HG02610 (cell line): ENCODE results near the gene ARL5A.

Experiments used
- ATAC-seq: cut with Tn5 transposase; IDR thresholded peaks from one replicate; pipeline ENCODE4 v1.9.1; 2021; ENCODE audit warnings: mild to moderate bottlenecking, moderate library complexity; ENCODE audit not compliant: unreplicated experiment

Gene ARL5A

DNA sequence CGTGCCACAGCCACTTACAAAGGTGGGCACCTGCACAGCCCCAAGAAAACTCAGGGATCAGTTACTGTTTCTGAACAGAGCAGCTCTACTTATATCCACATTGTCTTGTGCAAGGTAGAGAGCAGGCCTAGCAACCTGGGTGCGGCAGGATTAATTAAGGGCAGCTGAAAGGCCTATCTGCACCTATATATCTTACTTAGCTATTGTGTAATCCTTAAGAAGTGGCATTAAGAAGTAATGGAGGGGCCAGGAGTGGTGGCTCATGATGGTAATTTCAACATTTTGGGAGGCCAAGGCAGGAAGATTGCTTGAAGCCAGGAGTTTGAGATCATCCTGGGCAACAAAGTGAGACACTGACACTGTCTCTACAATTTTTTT, 12.8 kb upstream of the ARL5A start:
- ATAC-seq = no peak

DNA sequence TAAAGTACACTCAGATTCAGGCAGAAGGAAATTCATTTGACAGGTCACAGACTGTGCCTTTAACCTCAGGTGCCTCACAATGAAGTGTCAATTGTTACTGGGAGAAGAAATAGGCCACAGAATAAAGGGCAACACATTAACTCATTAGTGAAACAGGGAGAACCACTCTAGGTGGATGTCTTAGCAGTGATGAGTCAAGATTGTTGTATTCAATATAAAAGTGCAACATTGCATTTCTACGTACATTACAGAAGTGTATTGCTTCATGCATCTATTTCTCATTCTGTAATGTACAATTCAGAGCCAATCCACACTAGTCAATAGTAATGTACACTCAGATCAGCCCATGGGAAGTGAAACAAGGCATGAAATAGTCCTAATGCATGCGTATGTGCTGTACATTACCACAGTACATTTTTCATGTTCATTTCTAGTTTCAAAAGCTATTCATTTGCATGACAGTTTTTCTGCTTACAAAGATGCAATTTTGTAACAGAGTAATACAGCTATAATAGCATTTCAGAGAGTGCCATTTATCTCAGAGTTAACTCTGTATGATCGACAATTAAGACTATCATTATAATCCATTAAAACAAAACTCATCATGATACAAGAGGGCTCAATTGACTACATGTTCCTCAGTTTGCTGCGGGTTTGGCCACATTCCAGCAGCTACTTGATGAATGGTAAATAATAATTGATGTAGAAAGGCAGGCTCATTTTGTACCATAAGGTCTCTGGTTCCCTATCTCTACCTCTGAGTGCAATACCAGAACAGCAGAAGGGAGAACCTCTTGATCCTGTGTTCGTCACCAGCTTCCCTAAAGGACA, 12.2 kb upstream of the ARL5A start:
- ATAC-seq = peak; percentile 97

- ATAC-seq = no peak
Measured at GRCh38 chr2:151837926-151838325, 9.7 kb upstream of the ARL5A start.

DNA sequence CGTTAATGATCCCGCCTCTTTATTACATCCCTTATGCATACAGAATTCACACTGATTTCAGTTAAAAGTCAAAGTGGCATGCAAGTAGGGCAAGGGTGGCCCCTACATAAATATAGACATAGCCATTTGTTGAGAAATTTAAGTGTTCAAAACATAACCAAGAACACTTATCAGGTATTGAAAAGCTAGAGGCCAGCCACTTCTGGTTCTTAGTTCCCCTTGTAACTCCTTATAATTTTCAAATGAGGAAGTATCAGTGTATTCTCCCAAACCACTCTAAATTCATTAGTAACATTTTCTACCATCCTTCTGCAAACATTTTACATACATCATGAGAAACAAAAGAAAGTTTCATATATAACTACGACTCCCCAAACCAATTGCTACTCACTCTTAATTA, 5.8 kb upstream of the ARL5A start:
- no peak for ATAC-seq

GRCh38 chr2:151830961-151831360, 2.7 kb upstream of the ARL5A start:
- no peak for ATAC-seq

DNA sequence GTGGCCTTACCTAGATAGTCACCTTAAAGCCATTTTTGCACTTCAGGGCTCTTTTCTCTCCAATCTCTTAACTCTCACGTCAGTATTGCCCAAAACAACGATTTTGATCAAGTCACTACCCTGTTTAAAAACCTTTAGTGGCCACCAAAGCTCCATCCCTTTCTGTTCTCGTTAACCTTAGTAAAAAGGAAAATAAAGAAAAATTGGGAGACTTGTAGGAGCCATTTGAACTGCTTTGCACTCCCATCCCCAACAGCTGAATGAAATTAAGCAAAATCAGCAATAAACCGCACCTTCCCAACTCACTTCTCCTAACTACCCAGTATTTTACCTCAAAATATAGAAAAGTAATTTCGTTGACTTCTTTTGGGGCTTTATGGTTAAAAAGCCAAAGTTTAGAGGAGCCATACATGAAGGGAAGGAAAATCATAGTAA, 686 bp upstream of the ARL5A start:
- no peak for ATAC-seq

GRCh38 chr2:151827564-151828142, 568 bp downstream of the ARL5A start:
- ATAC-seq = peak; percentile 13

GRCh38 chr2:151826737-151827157, 1.5 kb downstream of the ARL5A start:
- no peak for ATAC-seq

DNA sequence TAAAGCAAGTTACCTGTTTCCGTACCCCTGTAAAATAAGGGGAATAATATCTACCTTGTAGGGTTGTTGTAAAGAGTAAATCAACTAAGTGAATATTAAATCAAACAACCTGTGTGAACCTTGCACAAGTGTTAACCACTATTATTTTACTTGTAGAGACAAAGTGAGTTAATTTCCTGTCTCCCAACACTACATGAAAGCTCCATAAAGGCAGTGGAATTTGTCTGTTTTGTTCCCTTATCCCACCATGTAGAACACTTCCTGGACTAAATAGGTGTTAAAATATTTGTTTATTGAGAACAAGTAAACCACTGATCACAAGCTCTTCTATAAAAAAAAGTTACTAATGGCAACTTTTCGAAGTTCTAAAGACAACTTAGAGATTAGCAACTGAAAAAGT, 3.3 kb downstream of the ARL5A start:
- no peak for ATAC-seq

DNA sequence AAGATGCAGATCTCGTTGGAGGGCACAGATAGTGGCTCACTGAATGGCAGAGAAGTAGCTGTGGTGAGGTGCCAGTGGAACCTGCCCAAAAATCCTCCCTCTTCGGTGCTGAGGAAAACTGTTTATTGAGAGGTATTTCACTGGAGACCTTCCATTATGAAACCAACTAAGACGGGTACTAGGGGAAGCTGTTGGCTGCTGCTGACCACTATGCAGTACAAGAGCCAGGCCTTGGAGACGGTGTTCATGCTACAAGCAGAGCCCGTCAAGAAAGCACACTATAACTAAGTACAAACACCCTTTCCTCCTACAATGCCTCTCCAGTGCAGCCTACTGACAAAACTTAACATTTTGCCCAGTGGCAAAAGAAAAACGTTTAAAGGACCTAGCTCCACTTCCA, 4.6 kb downstream of the ARL5A start:
- ATAC-seq = no peak

DNA sequence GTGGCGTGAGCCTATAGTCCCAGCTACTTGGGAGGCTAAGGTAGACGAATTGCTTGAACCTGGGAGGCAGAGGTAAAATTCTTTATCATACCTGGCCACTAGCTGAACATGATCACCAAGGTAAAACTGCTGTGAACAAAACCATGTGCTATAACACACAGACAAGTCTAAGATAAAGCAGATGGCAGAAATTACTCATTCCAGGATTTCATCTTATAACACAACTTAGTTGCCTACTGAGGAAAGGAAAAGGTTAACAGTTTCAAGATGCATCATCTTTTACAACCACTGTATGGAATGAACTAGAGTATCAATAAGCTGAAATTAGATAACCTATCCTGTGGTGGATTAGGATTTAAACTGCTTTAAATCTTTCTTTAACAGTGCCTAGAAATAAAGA, 8.3 kb downstream of the ARL5A start:
- ATAC-seq = peak; percentile 85

DNA sequence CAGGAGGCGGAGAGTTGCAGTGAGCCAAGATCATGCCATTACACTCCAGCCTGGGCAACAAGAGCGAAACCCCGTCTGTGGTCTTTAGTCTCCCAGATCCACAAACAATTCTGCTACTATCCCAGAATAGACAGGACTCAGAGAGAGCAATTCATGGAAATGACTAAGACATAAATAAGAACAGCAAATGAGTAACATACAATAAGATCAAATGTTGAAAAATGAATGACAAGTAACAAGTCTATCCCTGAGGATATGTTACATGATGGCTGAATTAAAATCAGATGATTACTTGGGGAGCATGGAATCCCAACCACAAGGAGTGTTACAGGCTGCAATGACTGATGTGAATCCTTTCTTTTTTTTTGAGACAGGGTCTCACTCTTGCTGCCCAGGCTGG, 10.3 kb downstream of the ARL5A start:
- no peak for ATAC-seq

DNA sequence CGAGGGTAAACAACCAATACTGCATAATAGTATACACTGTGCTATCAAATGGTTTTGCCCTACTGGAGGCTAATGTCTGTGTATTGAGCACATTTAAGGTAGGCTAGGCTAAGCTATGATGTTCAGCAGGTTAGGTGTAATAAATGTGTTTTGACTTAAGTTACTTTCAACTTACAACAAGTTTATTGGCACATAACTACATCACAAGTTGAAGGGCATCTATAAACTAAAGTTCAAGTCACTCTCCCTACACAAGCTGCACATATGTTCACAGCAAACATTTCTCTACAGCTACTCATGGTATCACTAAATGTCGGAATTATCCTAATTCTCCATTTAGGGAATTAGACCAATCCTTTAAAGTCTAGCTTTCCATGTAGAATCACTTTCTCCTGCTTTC, 11.4 kb downstream of the ARL5A start:
- no peak for ATAC-seq

- ATAC-seq = no peak
Measured at GRCh38 chr2:151815821-151816489, 12.3 kb downstream of the ARL5A start.

DNA sequence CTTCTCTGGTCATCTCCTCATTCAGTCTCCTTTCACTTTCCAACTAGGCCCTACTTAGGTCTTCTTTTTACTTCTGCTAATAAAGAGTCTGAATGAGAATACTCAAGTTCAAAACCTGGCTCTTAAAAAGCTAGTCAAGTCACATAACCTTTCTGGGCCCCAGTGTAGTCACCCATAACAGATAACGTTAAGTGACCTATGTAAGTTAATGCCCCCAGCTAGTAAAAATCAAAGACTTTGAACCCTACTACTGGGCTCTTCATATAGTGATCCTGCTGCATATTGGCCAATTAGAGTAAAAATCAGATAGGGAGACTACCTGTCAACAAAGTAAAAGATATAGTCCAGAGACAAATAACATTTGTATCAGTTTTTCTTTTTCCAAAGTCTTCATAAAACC, 17.7 kb downstream of the ARL5A start:
- ATAC-seq = no peak

GRCh38 chr2:151809073-151809383, 19.2 kb downstream of the ARL5A start:
- ATAC-seq = no peak

DNA sequence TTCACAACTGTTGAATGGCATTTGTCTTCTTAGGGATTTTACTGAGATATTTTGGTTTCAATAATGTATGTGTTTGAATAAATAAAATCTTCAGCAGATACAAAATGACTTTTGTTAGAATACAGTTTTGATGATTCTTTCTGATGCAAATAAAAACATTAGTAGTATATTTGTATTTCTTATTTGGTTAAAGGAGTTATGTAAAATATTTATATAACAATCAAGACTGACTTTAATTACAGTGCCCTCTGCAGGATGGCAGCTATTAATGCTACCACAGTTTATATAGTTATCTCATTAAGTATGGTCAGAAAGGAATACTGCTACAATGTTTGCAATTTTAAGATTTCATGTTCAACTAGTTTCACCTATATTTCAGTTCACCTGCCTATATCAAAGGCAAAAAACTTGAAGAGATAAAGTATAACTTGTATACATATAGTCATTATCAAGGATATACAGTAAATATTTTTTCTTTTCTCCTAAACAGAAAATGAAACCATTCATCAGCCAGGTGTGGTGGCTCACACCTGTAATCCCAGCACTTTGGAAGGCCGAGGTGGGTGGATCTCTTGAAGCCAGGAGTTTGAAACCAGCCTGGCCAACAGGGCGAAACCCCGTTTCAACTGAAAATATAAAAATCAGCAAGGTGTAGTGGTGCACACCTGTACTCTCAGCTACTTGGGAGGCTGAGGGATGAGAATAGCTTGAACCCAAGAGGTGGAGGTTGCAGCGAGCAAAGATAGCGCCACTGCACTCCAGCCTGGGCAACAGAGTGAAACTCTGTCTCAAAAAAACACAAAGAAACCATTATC, 19.8 kb downstream of the ARL5A start:
- no peak for ATAC-seq

DNA sequence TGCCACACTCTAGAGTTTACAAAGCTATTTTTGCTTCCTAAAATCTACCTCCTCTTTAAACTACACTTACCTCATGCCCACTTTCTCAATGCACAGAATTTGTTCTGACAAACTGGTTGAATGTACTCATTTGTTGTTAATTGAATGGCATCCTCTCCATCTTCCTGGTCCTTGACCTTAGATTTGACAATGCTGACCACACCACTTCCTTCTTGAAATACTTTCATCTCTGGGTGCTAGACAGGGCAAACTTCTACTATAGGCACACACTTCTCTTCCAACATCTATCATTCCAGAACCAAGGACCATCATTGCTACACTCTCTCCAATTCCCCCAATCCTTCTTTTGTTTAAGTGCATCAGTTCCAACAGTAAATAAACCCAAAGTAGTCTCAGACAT, 22.3 kb downstream of the ARL5A start:
- no peak for ATAC-seq

- ATAC-seq = no peak
Measured at GRCh38 chr2:151805343-151805742, 22.9 kb downstream of the ARL5A start.

- no peak for ATAC-seq
Measured at GRCh38 chr2:151803811-151804210, 24.4 kb downstream of the ARL5A start.

DNA sequence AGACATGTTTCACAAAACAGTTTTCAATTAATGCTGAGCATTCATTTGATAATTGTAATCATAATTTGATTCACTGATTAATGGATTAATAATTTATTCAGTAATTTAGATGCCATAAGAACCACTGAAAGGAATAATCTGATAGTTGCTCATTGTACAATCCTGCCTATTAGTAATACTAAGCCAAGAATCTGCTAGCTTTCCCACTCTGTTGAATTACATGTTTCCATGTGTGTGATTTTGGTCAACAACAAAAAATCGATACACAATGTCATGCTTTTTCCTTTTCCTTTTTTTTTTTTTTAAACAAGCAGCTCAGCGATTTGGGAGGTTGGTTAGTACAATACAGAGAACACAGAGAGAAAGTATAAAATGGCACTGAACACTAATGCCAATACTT, 25.9 kb downstream of the ARL5A start:
- ATAC-seq = no peak
